DOHH2 (cell line): ENCODE measurements around the gene TRABD2A.

ENCODE experiments used
- CTCF ChIP-seq: fragments of 200-600 bp; sonication (generic); IDR thresholded peaks from one replicate; pipeline ENCODE4 v1.5.1; 2014; ENCODE audit warnings: antibody characterized with exemption, mild to moderate bottlenecking, low read depth, low read length; ENCODE audit not compliant: poor library complexity, severe bottlenecking
- EZH2phosphoT487 ChIP-seq: fragments of 200-600 bp; sonication (generic); IDR thresholded peaks from 2 replicates; pipeline ENCODE4 v1.6.1; 2017; ENCODE audit warnings: borderline replicate concordance, mild to moderate bottlenecking, antibody characterized with exemption, low read length, moderate library complexity, mixed read lengths

GRCh38 chr2:84889332-84889731 is 8.4 kb upstream of the TRABD2A start:
- TF ChIP-seq CTCF (no peak), EZH2phosphoT487 (no peak)
